ENCODE results near the gene RNF111.

RNF111 gene

DNA sequence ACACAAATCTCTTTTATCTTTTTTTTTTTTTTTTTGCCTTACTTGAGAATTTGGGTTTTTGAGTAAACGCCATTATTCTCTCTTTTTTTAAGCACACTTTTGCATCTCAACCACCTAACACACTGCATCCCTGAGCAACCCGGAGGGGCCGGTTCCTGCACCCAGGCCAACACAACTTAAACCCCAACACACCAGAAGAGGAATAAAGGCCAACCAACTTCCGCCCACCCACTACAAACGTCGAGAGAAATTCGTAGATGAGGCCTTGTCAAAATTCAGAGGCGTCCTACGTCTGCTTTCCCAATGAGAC, 117.1 kb downstream of the RNF111 start:
- peak overlapping the region; percentile 91 for H3K4me3 ChIP-seq (ENCODE audit: control insufficient read depth, low read depth, low read length)
- TF ChIP-seq CTCF (conservative IDR thresholded peaks at IDR 0.05; ENCODE audit: control insufficient read depth, insufficient read depth, low read depth, low read length) = no peak
- no peak for DNase-seq (ENCODE audit: low read depth)

DNA sequence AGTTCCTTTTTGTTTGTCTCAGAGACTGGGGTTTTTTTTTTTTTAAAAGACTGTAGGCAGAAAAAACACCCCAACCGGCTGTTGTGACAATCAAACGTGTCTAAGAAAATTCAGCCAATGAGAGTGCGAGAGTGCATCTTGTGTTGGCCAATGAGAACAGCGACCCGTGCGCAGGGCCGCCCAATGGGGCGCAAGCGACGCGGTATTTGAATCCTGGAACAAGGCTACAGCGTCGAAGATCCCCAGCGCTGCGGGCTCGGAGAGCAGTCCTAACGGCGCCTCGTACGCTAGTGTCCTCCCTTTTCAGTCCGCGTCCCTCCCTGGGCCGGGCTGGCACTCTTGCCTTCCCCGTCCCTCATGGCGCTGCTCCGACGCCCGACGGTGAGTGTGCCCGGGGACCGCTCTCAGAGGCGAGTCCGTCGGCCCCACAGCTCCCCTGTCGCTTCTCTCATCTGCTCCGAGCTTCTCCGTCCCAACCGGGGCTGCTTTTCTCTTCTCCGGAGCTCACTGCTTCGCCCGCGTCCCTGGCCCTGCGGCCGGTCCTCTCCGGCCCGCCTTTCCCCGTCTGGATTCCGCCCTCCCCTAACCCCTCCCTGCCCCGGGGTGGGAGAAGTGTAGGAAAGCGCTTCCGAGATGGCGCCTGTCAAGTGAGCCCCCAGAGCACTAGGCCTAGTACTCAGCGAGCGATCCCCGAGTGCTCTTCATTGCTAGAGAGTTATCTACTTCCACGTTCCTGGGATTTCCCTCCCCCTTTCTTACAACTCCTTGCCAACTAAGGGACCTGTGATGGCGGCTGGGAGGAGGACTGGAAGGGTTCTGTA, 117.7 kb downstream of the RNF111 start, which contains the start of gene CCNB2:
TSS of gene CCNB2 (plus strand) at position 235 of the 821 bp plus-strand sequence. CDS start at position 358, 123 bp downstream.
- no peak for TF ChIP-seq CTCF (conservative IDR thresholded peaks at IDR 0.05; ENCODE audit: control insufficient read depth, insufficient read depth, low read depth, low read length)
- peak; percentile 96 for DNase-seq (ENCODE audit: low read depth)
- H3K4me3 ChIP-seq (ENCODE audit: control insufficient read depth, low read depth, low read length) = peak within 1 kb of the TSS; percentile 91

- DNase-seq (ENCODE audit: low read depth) = no peak
- peak overlapping the region; percentile 91 for H3K4me3 ChIP-seq (ENCODE audit: control insufficient read depth, low read depth, low read length)
- TF ChIP-seq CTCF (conservative IDR thresholded peaks at IDR 0.05; ENCODE audit: control insufficient read depth, insufficient read depth, low read depth, low read length) = peak; percentile 23
Measured at GRCh38 chr15:59105854-59106253, 118.4 kb downstream of the RNF111 start.

- no peak for TF ChIP-seq CTCF (conservative IDR thresholded peaks at IDR 0.05; ENCODE audit: control insufficient read depth, insufficient read depth, low read depth, low read length)
- no peak overlapping the region for H3K4me3 ChIP-seq (ENCODE audit: control insufficient read depth, low read depth, low read length)
- DNase-seq (ENCODE audit: low read depth) = no peak
Measured at GRCh38 chr15:59111251-59111650, 123.8 kb downstream of the RNF111 start.

GRCh38 chr15:59115047-59115446, 127.6 kb downstream of the RNF111 start:
- H3K4me3 ChIP-seq (ENCODE audit: control insufficient read depth, low read depth, low read length) = no peak overlapping the region
- TF ChIP-seq CTCF (conservative IDR thresholded peaks at IDR 0.05; ENCODE audit: control insufficient read depth, insufficient read depth, low read depth, low read length) = no peak
- peak; percentile 15 for DNase-seq (ENCODE audit: low read depth)

DNA sequence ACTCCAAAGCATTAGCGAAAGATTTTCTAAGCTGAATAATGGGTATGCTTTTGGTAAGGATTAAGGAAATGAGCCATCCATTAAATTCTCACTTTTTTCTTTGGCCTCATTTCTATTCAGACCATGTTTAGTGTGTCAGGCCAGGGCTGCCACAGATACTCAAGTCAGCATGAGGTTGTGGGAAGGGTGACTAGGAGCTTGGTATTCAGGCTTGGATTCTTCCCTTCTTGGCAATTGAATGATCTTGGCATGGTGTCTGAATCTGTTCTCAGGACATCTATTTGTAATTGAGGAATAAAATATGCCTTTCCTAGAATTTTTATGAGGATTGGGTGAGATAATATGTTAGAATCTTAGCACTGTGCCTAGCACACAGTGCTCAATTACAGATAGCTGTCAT, 128.7 kb downstream of the RNF111 start:
- peak; percentile 32 for DNase-seq (ENCODE audit: low read depth)
- H3K4me3 ChIP-seq (ENCODE audit: control insufficient read depth, low read depth, low read length) = no peak overlapping the region
- no peak for TF ChIP-seq CTCF (conservative IDR thresholded peaks at IDR 0.05; ENCODE audit: control insufficient read depth, insufficient read depth, low read depth, low read length)

Measured in fibroblast of mammary gland (primary cell).